ENCODE data around the gene UFD1.

DNA sequence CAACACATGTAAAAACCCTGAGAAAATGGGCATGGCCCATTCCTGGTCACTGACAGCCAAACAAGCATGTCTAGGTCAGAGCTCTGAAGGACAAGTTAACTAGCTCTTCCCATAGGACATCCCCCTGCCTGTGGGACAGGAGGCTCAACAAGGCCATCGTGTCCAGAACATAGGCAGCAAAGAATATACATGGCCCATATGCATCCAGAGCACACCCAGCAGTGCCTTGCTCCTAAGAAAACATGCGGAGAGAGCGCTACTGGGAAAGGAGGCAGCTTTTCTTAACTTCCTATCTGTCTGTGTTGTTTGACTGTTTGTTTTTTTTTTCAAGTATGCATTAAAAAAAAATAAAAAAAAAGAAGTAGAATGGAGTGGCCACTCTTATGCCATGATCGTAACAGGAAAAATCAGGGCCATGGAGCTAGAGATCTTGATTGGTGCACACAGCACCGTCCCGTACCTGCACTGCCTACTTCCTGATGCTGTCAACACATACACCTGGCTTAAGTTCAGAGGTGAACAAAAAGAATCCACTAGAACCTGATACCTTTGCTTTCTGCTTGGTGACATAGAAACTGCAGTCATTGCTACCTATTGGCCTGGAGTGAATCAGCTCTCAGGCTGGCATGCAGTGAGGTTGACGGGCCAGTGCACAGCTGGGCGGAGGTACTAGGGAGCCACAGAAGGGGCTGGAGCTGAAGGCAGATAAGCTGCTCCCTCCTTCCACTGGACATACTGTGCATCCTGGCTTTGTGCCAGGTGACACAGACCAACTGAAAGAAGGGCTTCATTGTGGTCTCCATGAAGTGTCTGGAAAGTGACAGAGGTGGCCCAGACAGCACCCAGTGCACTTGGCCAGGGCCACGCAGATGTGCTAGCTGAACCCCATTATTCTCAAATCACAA, 11.9 kb downstream of the UFD1 start:
- TF ChIP-seq CTCF (IDR thresholded peaks at IDR 0.05; ENCODE audit: low read depth, low read length) (no peak), EZH2phosphoT487 (IDR thresholded peaks at IDR 0.05; ENCODE audit: low read depth) (no peak)
